Adipocyte (in vitro differentiated cells): Measurements from ENCODE around the gene POLRMT.

Experiments used
- DNase-seq: peaks from one replicate; pipeline ENCODE4 v3.0.0-alpha.2; 2015; ENCODE audit warnings: low read depth
- H3K27me3 ChIP-seq: replicated peaks from 2 replicates; pipeline ENCODE4 v1.7.0; 2013; ENCODE audit warnings: mild to moderate bottlenecking, low read length, moderate library complexity; ENCODE audit not compliant: control insufficient read depth, insufficient read depth
- H3K36me3 ChIP-seq: 2 replicates; pipeline ENCODE4 v1.7.0; 2013; ENCODE audit warnings: low read length, mild to moderate bottlenecking, moderate library complexity; ENCODE audit not compliant: control insufficient read depth, insufficient read depth, severe bottlenecking
- H3K4me1 ChIP-seq: 2 replicates; pipeline ENCODE4 v1.7.0; 2013; ENCODE audit warnings: mild to moderate bottlenecking, low read length, moderate library complexity; ENCODE audit not compliant: control insufficient read depth, insufficient read depth
- H3K4me3 ChIP-seq: 2 replicates; pipeline ENCODE4 v1.7.0; 2013; ENCODE audit warnings: mild to moderate bottlenecking, low read length, moderate library complexity
- H3K9ac ChIP-seq: 2 replicates; pipeline ENCODE4 v1.7.0; 2013; ENCODE audit warnings: mild to moderate bottlenecking, low read length, moderate library complexity
- H3K9me3 ChIP-seq: 2 replicates; pipeline ENCODE4 v1.7.0; 2013; ENCODE audit warnings: mild to moderate bottlenecking, low read length, moderate library complexity; ENCODE audit not compliant: control insufficient read depth

POLRMT gene

GRCh38 chr19:583198-583967 is 50.0 kb downstream of the POLRMT start:
- Histone ChIP-seq H3K9me3 (no peaks in the 10 kb centered on the region), H3K4me1 (peaks cover 20% of the 10 kb centered on the region), H3K4me3 (no peak overlapping the region), H3K36me3 (peaks cover 36% of the 10 kb centered on the region), H3K27me3 (no peaks in the 10 kb centered on the region), H3K9ac (no peak overlapping the region)
- DNase-seq = no peak

- peaks cover 36% of the 10 kb centered on the region for H3K36me3 ChIP-seq
- no peaks in the 10 kb centered on the region for H3K9me3 ChIP-seq
- H3K27me3 ChIP-seq = no peaks in the 10 kb centered on the region
- peaks cover 15% of the 10 kb centered on the region for H3K4me1 ChIP-seq
- H3K9ac ChIP-seq = no peak overlapping the region
- no peak overlapping the region for H3K4me3 ChIP-seq
- peak; percentile 36 for DNase-seq
These were observed 50.7 kb downstream of the POLRMT start for GRCh38 chr19:582497-583197.

GRCh38 chr19:581399-582111 is 51.8 kb downstream of the POLRMT start:
- no peak overlapping the region for H3K4me3 ChIP-seq
- no peaks in the 10 kb centered on the region for H3K9me3 ChIP-seq
- no peaks in the 10 kb centered on the region for H3K27me3 ChIP-seq
- H3K36me3 ChIP-seq = peaks cover 36% of the 10 kb centered on the region
- H3K9ac ChIP-seq = no peak overlapping the region
- no peak for DNase-seq
- peaks cover 22% of the 10 kb centered on the region for H3K4me1 ChIP-seq

GRCh38 chr19:580274-580835 is 53.0 kb downstream of the POLRMT start:
- Histone ChIP-seq H3K4me1 (peaks cover 31% of the 10 kb centered on the region), H3K36me3 (peaks cover 36% of the 10 kb centered on the region), H3K27me3 (no peaks in the 10 kb centered on the region), H3K4me3 (no peak overlapping the region), H3K9ac (no peak overlapping the region), H3K9me3 (no peaks in the 10 kb centered on the region)
- DNase-seq = no peak

GRCh38 chr19:579842-580155 is 53.5 kb downstream of the POLRMT start:
- Histone ChIP-seq H3K36me3 (peaks cover 36% of the 10 kb centered on the region), H3K4me1 (peaks cover 36% of the 10 kb centered on the region), H3K9me3 (no peaks in the 10 kb centered on the region), H3K9ac (no peak overlapping the region), H3K4me3 (no peak overlapping the region), H3K27me3 (no peaks in the 10 kb centered on the region)
- no peak for DNase-seq

GRCh38 chr19:579111-579841 is 54.1 kb downstream of the POLRMT start:
- Histone ChIP-seq H3K27me3 (no peaks in the 10 kb centered on the region), H3K9me3 (no peaks in the 10 kb centered on the region), H3K9ac (no peak overlapping the region), H3K4me3 (no peak overlapping the region), H3K4me1 (peaks cover 41% of the 10 kb centered on the region), H3K36me3 (peaks cover 36% of the 10 kb centered on the region)
- no peak for DNase-seq

- no peak overlapping the region for H3K4me3 ChIP-seq
- no peak for DNase-seq
- no peaks in the 10 kb centered on the region for H3K9me3 ChIP-seq
- peaks cover 26% of the 10 kb centered on the region for H3K36me3 ChIP-seq
- no peak overlapping the region for H3K9ac ChIP-seq
- H3K27me3 ChIP-seq = no peaks in the 10 kb centered on the region
- H3K4me1 ChIP-seq = peaks cover 28% of the 10 kb centered on the region
These were observed 55.6 kb downstream of the POLRMT start for GRCh38 chr19:577439-578392.

- H3K27me3 ChIP-seq = no peaks in the 10 kb centered on the region
- H3K36me3 ChIP-seq = peaks cover 21% of the 10 kb centered on the region
- H3K9me3 ChIP-seq = no peaks in the 10 kb centered on the region
- H3K4me3 ChIP-seq = no peak overlapping the region
- no peak overlapping the region for H3K9ac ChIP-seq
- DNase-seq = no peak
- peaks cover 26% of the 10 kb centered on the region for H3K4me1 ChIP-seq
These were observed 56.4 kb downstream of the POLRMT start for GRCh38 chr19:576768-577438.

- H3K4me3 ChIP-seq = peak overlapping the region; percentile 85
- H3K36me3 ChIP-seq = peaks cover 13% of the 10 kb centered on the region
- H3K27me3 ChIP-seq = no peaks in the 10 kb centered on the region
- peak; percentile 54 for DNase-seq
- H3K9me3 ChIP-seq = no peaks in the 10 kb centered on the region
- H3K4me1 ChIP-seq = peaks cover 36% of the 10 kb centered on the region
- H3K9ac ChIP-seq = peak overlapping the region; percentile 86
These were observed 57.5 kb downstream of the POLRMT start for GRCh38 chr19:575527-576506.
